Measurements from ENCODE around the gene ZSWIM4.

The ZSWIM4 gene

DNA sequence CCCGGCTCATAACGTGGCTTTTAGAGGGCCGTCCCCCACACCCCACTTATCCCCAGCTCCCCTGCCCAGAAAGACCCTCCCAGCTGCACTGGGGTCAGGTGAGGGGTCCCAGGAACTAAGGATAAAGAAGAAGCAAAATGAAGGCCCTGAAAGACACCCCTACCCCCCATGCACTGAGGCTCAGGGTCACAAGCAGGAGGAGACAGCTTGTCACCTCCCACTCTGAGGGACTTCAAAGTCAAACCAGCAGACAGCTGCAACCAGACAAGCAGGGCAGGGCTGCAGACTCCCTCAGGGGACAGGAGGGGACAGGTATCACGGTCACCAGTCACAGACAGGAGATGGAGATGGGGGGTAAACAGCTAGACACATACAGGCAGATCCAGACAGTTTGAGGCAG is 75.6 kb downstream of the ZSWIM4 start:
- in situ Hi-C loops (cut with HindIII; ENCODE audit: low sequenced_read_pairs), result no loop called here

- in situ Hi-C loops (cut with HindIII; ENCODE audit: low sequenced_read_pairs), result no loop called here
These were observed 77.1 kb downstream of the ZSWIM4 start for GRCh38 chr19:13872339-13872694.

- in situ Hi-C loops (cut with HindIII; ENCODE audit: low sequenced_read_pairs), result no loop called here
These were observed 77.6 kb downstream of the ZSWIM4 start for GRCh38 chr19:13872695-13873389.

DNA sequence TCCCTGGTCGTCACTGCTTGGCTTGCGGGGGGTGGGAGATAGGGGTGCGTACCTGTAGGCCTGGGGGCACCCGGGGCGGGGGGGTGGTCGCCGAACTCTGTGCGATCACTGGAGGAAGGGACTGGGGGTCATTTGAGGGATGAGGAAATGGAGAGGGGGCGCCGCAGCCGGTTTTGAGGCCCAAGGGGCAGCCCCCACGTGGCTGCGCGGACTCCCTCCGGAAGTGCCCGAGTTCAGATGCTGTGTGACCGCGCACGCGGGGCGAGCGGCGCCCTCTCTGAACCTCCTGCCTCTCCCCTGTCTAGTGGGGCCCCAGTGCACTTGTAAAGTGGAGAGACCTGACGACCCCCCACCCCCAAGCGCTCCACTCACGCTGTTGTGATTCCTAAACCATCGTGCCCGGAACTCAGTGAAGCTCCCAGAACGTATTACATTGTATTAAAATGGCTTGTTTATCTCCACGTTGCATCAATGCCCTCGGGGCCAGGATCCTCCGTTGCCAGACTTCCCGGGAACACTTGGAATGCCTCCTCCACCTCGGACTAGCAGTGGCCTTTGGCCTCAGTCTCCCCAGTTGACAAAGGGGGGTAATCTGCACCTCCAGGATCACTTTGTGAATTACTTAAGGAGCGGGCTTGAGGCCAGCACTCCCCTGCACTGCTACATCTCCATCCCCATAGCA is 78.7 kb downstream of the ZSWIM4 start:
- in situ Hi-C loops (cut with HindIII; ENCODE audit: low sequenced_read_pairs), result no loop called here

DNA sequence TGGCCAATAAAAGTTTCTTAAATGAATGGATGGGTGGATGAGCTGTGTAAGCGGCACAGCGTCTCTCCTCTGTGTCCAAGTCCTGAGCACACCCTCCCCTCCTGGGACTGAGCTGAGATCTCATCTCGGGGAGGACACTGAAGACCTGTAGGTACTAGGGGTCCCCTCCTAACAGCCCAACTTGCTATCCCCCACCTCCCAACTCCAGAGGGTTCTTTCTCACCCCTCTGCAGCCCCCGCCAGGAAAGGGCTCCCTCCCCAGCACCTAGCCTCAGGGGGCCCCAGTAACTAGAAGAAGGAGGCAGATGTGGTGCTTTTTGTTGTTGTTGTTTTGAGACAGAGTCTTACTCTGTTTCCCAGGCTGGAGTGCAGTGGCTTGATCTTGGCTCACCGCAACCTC is 80.6 kb downstream of the ZSWIM4 start:
- in situ Hi-C loops (cut with HindIII; ENCODE audit: low sequenced_read_pairs), result loop anchor here (25.0 kb wide), 1 partner anchor 211 kb away; the partner anchor contains the start of genes C19orf67 and SAMD1

DNA sequence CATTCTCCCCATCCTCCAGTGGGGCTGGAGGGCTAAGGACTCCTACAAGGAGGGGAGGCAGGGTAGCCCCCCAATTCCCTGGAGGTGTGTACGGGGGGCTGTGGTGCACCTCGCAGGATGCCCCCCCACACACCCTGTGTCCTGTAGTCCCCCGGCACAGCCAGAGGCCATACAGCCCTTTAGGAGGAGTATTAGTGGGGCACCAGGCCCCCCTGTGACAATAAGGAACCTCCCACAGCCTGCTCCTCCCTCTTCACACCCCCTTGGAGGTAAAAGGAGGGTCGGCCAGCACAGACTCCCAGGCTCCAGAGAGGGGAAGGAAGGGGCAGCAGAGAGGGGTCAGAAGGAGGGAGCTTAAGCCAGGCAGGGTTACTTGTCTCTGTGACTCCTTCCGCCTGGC is 81.6 kb downstream of the ZSWIM4 start, which contains the start of gene NANOS3:
TSS of gene NANOS3 (plus strand) at position 301 of the 400 bp plus-strand sequence. CDS start 115 bp downstream, outside the sequence.
- in situ Hi-C loops (cut with HindIII; ENCODE audit: low sequenced_read_pairs), result loop anchor here (25.0 kb wide), 1 partner anchor 210 kb away; the partner anchor contains the start of genes C19orf67 and SAMD1

DNA sequence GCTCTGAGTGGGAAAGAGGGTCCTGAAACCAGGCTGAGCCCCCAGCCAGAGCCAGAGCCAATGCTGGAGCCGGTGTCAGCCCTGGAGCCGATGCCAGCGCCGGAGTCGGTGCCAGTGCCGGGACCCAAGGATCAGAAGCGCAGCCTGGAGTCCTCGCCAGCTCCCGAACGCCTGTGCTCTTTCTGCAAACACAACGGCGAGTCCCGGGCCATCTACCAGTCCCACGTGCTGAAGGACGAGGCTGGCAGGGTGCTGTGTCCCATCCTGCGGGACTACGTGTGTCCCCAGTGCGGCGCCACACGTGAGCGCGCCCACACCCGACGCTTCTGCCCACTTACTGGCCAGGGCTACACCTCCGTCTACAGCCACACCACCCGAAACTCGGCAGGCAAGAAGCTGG is 82.1 kb downstream of the ZSWIM4 start:
- in situ Hi-C loops (cut with HindIII; ENCODE audit: low sequenced_read_pairs), result loop anchor here (25.0 kb wide), 1 partner anchor 210 kb away; the partner anchor contains the start of genes C19orf67 and SAMD1

GRCh38 chr19:13880059-13881043 is 85.1 kb downstream of the ZSWIM4 start:
- in situ Hi-C loops (cut with HindIII; ENCODE audit: low sequenced_read_pairs), result loop anchor here (25.0 kb wide), 1 partner anchor 207 kb away; the partner anchor contains the start of genes C19orf67 and SAMD1

GRCh38 chr19:13881251-13881691 is 86.0 kb downstream of the ZSWIM4 start:
- in situ Hi-C loops (cut with HindIII; ENCODE audit: low sequenced_read_pairs), result loop anchor here (25.0 kb wide), 1 partner anchor 206 kb away; the partner anchor contains the start of genes C19orf67 and SAMD1
